GM12878 (cell line): ENCODE measurements around the gene CHAC2. TPM values are rescaled to one million over a fixed set of nuclear protein-coding genes. Genes with fewer than 3 reads are reported as not detected.

Experiments
- ATAC-seq: fragments of 200-7000 bp; cut with Tn5 transposase; 3 replicates; pipeline ENCODE4 v1.9.1; 2020; ENCODE audit warnings: mild to moderate bottlenecking, moderate library complexity
- BruUV-seq: library from RNA; stranded (reverse); fragments of 400-500 nt; replicated peaks from 2 replicates; lab custom pipeline; 2021; lab: Mats Ljungman, UMichigan
- CTCF ChIA-PET: fragments of 300-600 bp; sonication (Branson Sonifier 250); formaldehyde crosslinking; extraction: SDS; loops from one replicate; lab custom pipeline; 2021; ENCODE audit warnings: inconsistent platforms; lab: Yijun Ruan, JAX
- POLR2A ChIA-PET: fragments of 350-600 bp; formaldehyde crosslinking; extraction: SDS; loops from one replicate; lab custom pipeline; 2021; ENCODE audit warnings: inconsistent platforms; lab: Charles Lee
- RAD21 ChIA-PET: fragments of 300-600 bp; sonication (Branson Sonifier 250); formaldehyde crosslinking; loops from one replicate; lab custom pipeline; 2023; ENCODE audit warnings: antibody characterized with exemption; ENCODE audit not compliant: unreplicated experiment; lab: Charles Lee
- SMC1A ChIA-PET: fragments of 300-600 bp; sonication (Branson Sonifier 250); formaldehyde crosslinking; loops from one replicate; lab custom pipeline; 2023; ENCODE audit not compliant: unreplicated experiment, uncharacterized antibody; lab: Charles Lee
- DNase-seq: peaks from one replicate; pipeline ENCODE4 v3.0.0-alpha.2; 2011; ENCODE audit warnings: low read depth, low spot score
- FAIRE-seq: peaks from 3 replicates; lab custom pipeline; 2011; peaks lifted over from hg19 to GRCh38; lab: Jason Lieb, UNC
- H2AFZ ChIP-seq: 2 replicates; pipeline ENCODE4 v1.6.0; 2011; ENCODE audit warnings: low read depth, low read length, control low read depth; ENCODE audit not compliant: control insufficient read depth
- H3K27ac ChIP-seq: 2 replicates; pipeline ENCODE4 v1.5.1; 2011; ENCODE audit warnings: control low read depth; ENCODE audit not compliant: control insufficient read depth, insufficient read depth
- H3K27me3 ChIP-seq, 2 experiments: replicated peaks in 1 of 2; 2 replicates each; pipeline versions ENCODE4 v1.6.0 to v1.6.1; 2011; ENCODE audit warnings: low read length in 1 of 2; ENCODE audit not compliant: control insufficient read depth in 2 of 2, insufficient read depth in 2 of 2
- H3K36me3 ChIP-seq, 2 experiments: 2 replicates each; pipeline ENCODE4 v1.5.1; 2011; ENCODE audit warnings: low read length in 1 of 2; ENCODE audit not compliant: control insufficient read depth in 2 of 2, insufficient read depth in 2 of 2
- H3K4me1 ChIP-seq: 2 replicates; pipeline ENCODE4 v1.6.1; 2011; ENCODE audit warnings: mild to moderate bottlenecking, low read length, moderate library complexity, mixed read lengths; ENCODE audit not compliant: control insufficient read depth, insufficient read depth
- H3K4me2 ChIP-seq: 2 replicates; pipeline ENCODE4 v1.6.0; 2011; ENCODE audit warnings: control low read depth; ENCODE audit not compliant: control insufficient read depth, insufficient read depth
- H3K4me3 ChIP-seq: fragments of 200-600 bp; sonication (generic); 2 replicates; pipeline ENCODE4 v1.5.1; 2016
- H3K79me2 ChIP-seq: 2 replicates; pipeline ENCODE4 v1.6.0; 2011; ENCODE audit warnings: low read length; ENCODE audit not compliant: control insufficient read depth, insufficient read depth
- H3K9ac ChIP-seq: 2 replicates; pipeline ENCODE4 v1.8.0; 2011; ENCODE audit warnings: low read length, control low read depth, mixed read lengths; ENCODE audit not compliant: control insufficient read depth, insufficient read depth
- H3K9me3 ChIP-seq: replicated peaks from 3 replicates; pipeline ENCODE4 v1.5.1; 2011; ENCODE audit warnings: mild to moderate bottlenecking, low read length; ENCODE audit not compliant: control insufficient read depth, insufficient read depth
- H4K20me1 ChIP-seq: 2 replicates; pipeline ENCODE4 v1.6.0; 2011; ENCODE audit not compliant: control insufficient read depth, insufficient read depth
- ASH2L ChIP-seq: fragments of 300-600, 200-600 bp; sonication (generic); IDR thresholded peaks from 2 replicates; pipeline ENCODE4 v1.6.1; 2017; ENCODE audit warnings: low read depth, mild to moderate bottlenecking, borderline replicate concordance
- ATF3 ChIP-seq: IDR thresholded peaks from 2 replicates; pipeline ENCODE4 v1.6.1; 2011; ENCODE audit warnings: low read depth, mild to moderate bottlenecking, low read length, moderate library complexity, borderline replicate concordance; ENCODE audit errors: extremely low read depth
- BHLHE40 ChIP-seq, 2 experiments: fragments of 450-650 bp in 1 of 2; IDR thresholded peaks; 2 replicates each; pipeline ENCODE4 v1.6.1; 2011 to 2017; ENCODE audit warnings: low read depth in 2 of 2, borderline replicate concordance in 1 of 2, improper control_type of control experiment in 1 of 2, low read length in 1 of 2, mild to moderate bottlenecking in 1 of 2
- EP300 ChIP-seq, 2 experiments: fragments of 150-350 bp in 1 of 2; IDR thresholded peaks; 2 replicates each; pipeline ENCODE4 v1.6.1; 2011 to 2012; ENCODE audit warnings: low read depth in 2 of 2, low read length in 2 of 2, borderline replicate concordance in 1 of 2, improper control_type of control experiment in 1 of 2, inconsistent platforms in 1 of 2; ENCODE audit not compliant: control insufficient read depth in 1 of 2
- FOS ChIP-seq: IDR thresholded peaks from 3 replicates; pipeline ENCODE4 v1.6.1; 2011; ENCODE audit warnings: borderline replicate concordance; ENCODE audit not compliant: insufficient read length; ENCODE audit errors: extremely low read depth
- IKZF1 ChIP-seq: fragments of 450-650 bp; conservative IDR thresholded peaks from 2 replicates; pipeline ENCODE4 v1.6.1; 2017; ENCODE audit warnings: antibody characterized with exemption, mild to moderate bottlenecking
- NBN ChIP-seq: fragments of 450-650 bp; IDR thresholded peaks from 2 replicates; pipeline ENCODE4 v1.6.1; 2016
- NFIC ChIP-seq: IDR thresholded peaks from 2 replicates; pipeline ENCODE4 v1.6.1; 2012; ENCODE audit warnings: low read depth, mild to moderate bottlenecking, inconsistent platforms, low read length, moderate library complexity
- POLR2A ChIP-seq: IDR thresholded peaks from 2 replicates; pipeline ENCODE4 v1.6.1; 2011; ENCODE audit warnings: low read depth, mild to moderate bottlenecking, low read length
- POLR2AphosphoS2 ChIP-seq: IDR thresholded peaks from 2 replicates; pipeline ENCODE4 v1.6.1; 2011; ENCODE audit warnings: low read depth, mild to moderate bottlenecking, low read length, improper control_type of control experiment, moderate library complexity
- RAD21 ChIP-seq: IDR thresholded peaks from 2 replicates; pipeline ENCODE4 v1.6.1; 2011; ENCODE audit warnings: mild to moderate bottlenecking, low read depth, low read length, moderate library complexity; ENCODE audit not compliant: insufficient read depth
- SMAD1 ChIP-seq: fragments of 450-650 bp; IDR thresholded peaks from 2 replicates; pipeline ENCODE4 v1.6.1; 2018; ENCODE audit warnings: mild to moderate bottlenecking, low read depth; ENCODE audit not compliant: partially characterized antibody
- SPI1 ChIP-seq: IDR thresholded peaks from 2 replicates; pipeline ENCODE4 v1.6.1; 2011; ENCODE audit warnings: low read depth, mild to moderate bottlenecking, low read length, moderate library complexity, borderline replicate concordance; ENCODE audit not compliant: insufficient read depth
- USF2 ChIP-seq: IDR thresholded peaks from 2 replicates; pipeline ENCODE4 v1.6.1; 2011; ENCODE audit warnings: low read depth, low read length, improper control_type of control experiment, borderline replicate concordance
- ZNF687 ChIP-seq: fragments of 450-650 bp; IDR thresholded peaks from 2 replicates; pipeline ENCODE4 v1.6.1; 2017; ENCODE audit warnings: mild to moderate bottlenecking, moderate library complexity
- WGBS: methylation state at CpG from one replicate; pipeline ENCODE4 v1.1.6; 2016; ENCODE audit warnings: low lambda C conversion rate; ENCODE audit not compliant: insufficient replicate concordance, insufficient coverage; ENCODE audit errors: missing lambda C conversion rate; 5-methylcytosine and 5-hydroxymethylcytosine counted together
- in situ Hi-C: fragments of 300-500 bp; cut with MboI; formaldehyde crosslinking; loops from 9 replicates; pipeline ENCODE4 v1.14.3; 2018; ENCODE audit warnings: mixed read lengths
- intact Hi-C: fragments of 100-400 bp; cut with micrococcal nuclease; formaldehyde crosslinking; loops from one replicate; pipeline ENCODE4 v1.14.2; 2022; ENCODE audit not compliant: unreplicated experiment
- polyA plus RNA-seq, 11 experiments: library from polyadenylated mRNA; depleted of rRNA in 4 of 11; unstranded in 6 of 11; stranded (reverse) in 5 of 11; fragments of >200 nt; fragmentation: Nextera tagmentation in 4 of 11; fragmentation: Illumina TruSeq in 1 of 11; extraction: Ambion mirVana in 4 of 11; extraction: Trizol in 1 of 11; gene quantifications; 1 replicate in 1 of 11; 2 replicates in 10 of 11; pipeline versions ENCODE4 v1.2.1 to v1.2.3, GENCODE V29; 2011 to 2016; ENCODE audit warnings: inconsistent platforms in 2 of 11, missing spikeins in 2 of 11, low read depth in 1 of 11
- total RNA-seq, 4 experiments: library from RNA; depleted of rRNA in 3 of 4; stranded (reverse); fragments of >200 nt in 3 of 4; fragmentation: Illumina TruSeq in 1 of 4; extraction: Trizol in 1 of 4; gene quantifications; 2 replicates each; pipeline versions ENCODE4 v1.2.1 to v1.2.3, GENCODE V29; 2013 to 2021

CHAC2 gene
- total and polyA plus RNA-seq, 10 of the 15 experiments (the other 5 are each of a cell fraction or from before 2014, with no cell fraction given) = 11.0 to 67.6 (median 25.0) TPM

GRCh38 chr2:53819634-53820033 is 52.0 kb downstream of the CHAC2 start:
- ChIA-PET RAD21 (interaction anchor here (0.7 kb wide), 1 partner anchor 390 kb away, joined by 5 read pairs; no protein-coding TSS in a partner anchor), POLR2A (interaction anchor here (0.6 kb wide), 1 partner anchor 606 kb away, joined by 3 read pairs; no protein-coding TSS in a partner anchor), CTCF (no interaction called here), SMC1A (no interaction called here)
- no peaks in the 10 kb centered on the region for H4K20me1 ChIP-seq
- no peak overlapping the region for H2AFZ ChIP-seq
- TF ChIP-seq USF2 = no peak
- TF ChIP-seq ASH2L = no peak
- no peak for TF ChIP-seq NFIC
- no peak for TF ChIP-seq EP300 (IDR thresholded peaks at IDR 0.05; ENCODE audit: borderline replicate concordance in 1 of 2, control insufficient read depth in 1 of 2, low read depth in 2 of 2, low read length in 2 of 2)
- no peak for TF ChIP-seq ZNF687
- TF ChIP-seq FOS = no peak
- no peak for TF ChIP-seq NBN
- TF ChIP-seq RAD21 = no peak
- no peak for TF ChIP-seq SMAD1
- TF ChIP-seq IKZF1 = no peak
- no peak for TF ChIP-seq SPI1
- no peak for TF ChIP-seq BHLHE40 (IDR thresholded peaks at IDR 0.05; ENCODE audit: borderline replicate concordance in 1 of 2, low read depth in 2 of 2, low read length in 1 of 2)
- TF ChIP-seq POLR2A = no peak
- TF ChIP-seq ATF3 = no peak
- no peak for TF ChIP-seq POLR2AphosphoS2
- H3K27me3 ChIP-seq = no peaks in the 10 kb centered on the region
- no peaks in the 10 kb centered on the region for H3K9me3 ChIP-seq
- no peak overlapping the region for H3K9ac ChIP-seq
- WGBS = 68% methylated on average over 4 of the region's 4 CpGs
- no TSS peak for BruUV-seq
- no peak overlapping the region for H3K4me3 ChIP-seq
- H3K36me3 ChIP-seq = peaks cover 0 to 3% of the 10 kb centered on the region in 2 experiments; a peak in 3 of 4 replicates
- no peak overlapping the region for H3K4me2 ChIP-seq
- H3K4me1 ChIP-seq = no peaks in the 10 kb centered on the region
- intact Hi-C loops (loop anchor here (5.0 kb wide), 1 partner anchor 397 kb away; no protein-coding TSS in a partner anchor), in situ Hi-C loops (no loop called here)
- no peak overlapping the region for H3K27ac ChIP-seq
- no peaks in the 10 kb centered on the region for H3K79me2 ChIP-seq
- DNase-seq (no peak), FAIRE-seq (no peak), ATAC-seq (no peak)
